ENCODE measurements around the gene MAP1B. TPM values are rescaled to one million over a fixed set of nuclear protein-coding genes. Genes with fewer than 3 reads are reported as not detected.

MAP1B gene
- total and polyA plus RNA-seq, 9 of the 15 experiments (the other 6 are each of a cell fraction or from before 2014, with no cell fraction given): 5.2 to 66.1 (median 17.3) TPM

GRCh38 chr5:72167257-72167656 is 60.0 kb downstream of the MAP1B start:
- Histone ChIP-seq H3K27me3 (ENCODE audit: control insufficient read depth in 2 of 2, insufficient read depth in 2 of 2, low read length in 2 of 2) (no peaks in the 10 kb centered on the region), H2AFZ (ENCODE audit: low read depth, low read length) (no peak overlapping the region), H3K9ac (ENCODE audit: insufficient read depth in 1 of 2, low read depth in 2 of 2, low read length in 2 of 2) (0 out of 4 replicates have a peak overlapping the region, but pooled peaks of 1 of the 2 experiments have one; percentile 21), H3K79me2 (ENCODE audit: control insufficient read depth, insufficient read depth, low read length) (peaks cover 5% of the 10 kb centered on the region; the same call in 1 of the 3 replicates), H4K20me1 (replicated peaks; ENCODE audit: control insufficient read depth, insufficient read depth, low read length) (0 out of 2 replicates have a peak, but pooled peaks cover 5% of the 10 kb centered on the region), H3K9me3 (replicated peaks; ENCODE audit: control insufficient read depth, insufficient read depth, low read depth, low read length) (no peaks in the 10 kb centered on the region), H3K4me2 (ENCODE audit: insufficient read depth, low read length) (0 out of 2 replicates have a peak overlapping the region, but pooled peaks have one; percentile 77), H3K36me3 (ENCODE audit: control insufficient read depth, insufficient read depth, low read length) (peaks cover 9% of the 10 kb centered on the region; the same call in 2 of the 3 replicates), H3K4me3 (no peak overlapping the region), H3K4me1 (replicated peaks in 1 of 2; ENCODE audit: control insufficient read depth in 2 of 2, insufficient read depth in 2 of 2, low read length in 2 of 2) (peaks cover 13 to 22% of the 10 kb centered on the region in 2 experiments; a peak in 4 of 5 replicates), H3K27ac (ENCODE audit: extremely low read depth, low read depth, low read length) (no peak overlapping the region), H3K9me1 (ENCODE audit: control insufficient read depth, insufficient read depth, low read length) (no peaks in the 10 kb centered on the region)
- in situ Hi-C loops (cut with MboI) (no loop called here), intact Hi-C loops (cut with micrococcal nuclease) (no loop called here)
- ATAC-seq: no peak
- FAIRE-seq: no peak
- ChIA-PET POLR2A (interaction anchor here (2.0 kb wide), 1 partner anchor 21 kb away, joined by 6 read pairs; no protein-coding TSS in a partner anchor), CTCF (ENCODE audit: low intra/inter-chr PET ratio) (no interaction called here)
- DNase-seq (ENCODE audit: extremely low read depth in 1 of 4, low spot score in 3 of 4): no peak
- no peak for TF ChIP-seq MEF2D (tag; conservative IDR thresholded peaks at IDR 0.05; ENCODE audit: low read depth)
- no peak for TF ChIP-seq NKRF (IDR thresholded peaks at IDR 0.05; ENCODE audit: borderline replicate concordance)
- TF ChIP-seq CREBBP (IDR thresholded peaks at IDR 0.05; ENCODE audit: low read depth, low read length): no peak
- TF ChIP-seq ETV6 (IDR thresholded peaks at IDR 0.05; ENCODE audit: borderline replicate concordance in 1 of 2, low read depth in 2 of 2, low read length in 1 of 2): no peak
- no peak for TF ChIP-seq ETV6 (CRISPR knock-in tag; IDR thresholded peaks at IDR 0.05; ENCODE audit: borderline replicate concordance)
- TF ChIP-seq ZNF121 (CRISPR knock-in tag; conservative IDR thresholded peaks at IDR 0.05): no peak
- TF ChIP-seq XRCC5 (IDR thresholded peaks at IDR 0.05; ENCODE audit: low read depth, low read length): no peak
- TF ChIP-seq SIX5 (IDR thresholded peaks at IDR 0.05; ENCODE audit: borderline replicate concordance in 1 of 2, insufficient read depth in 1 of 2, low read depth in 1 of 2, low read length in 2 of 2): no peak
- no peak for TF ChIP-seq ZNF785 (CRISPR knock-in tag; IDR thresholded peaks at IDR 0.05)
- no peak for TF ChIP-seq HNRNPH1 (optimal IDR thresholded peaks at IDR 0.05; ENCODE audit: low read depth, low read length)
- TF ChIP-seq ATF1 (CRISPR knock-in tag; IDR thresholded peaks at IDR 0.05): no peak
- TF ChIP-seq ATF1 (tag; IDR thresholded peaks at IDR 0.05): no peak
- TF ChIP-seq SMAD1 (IDR thresholded peaks at IDR 0.05; ENCODE audit: low read depth, low read length, partially characterized antibody): no peak
- no peak for TF ChIP-seq MITF (IDR thresholded peaks at IDR 0.05)
- TF ChIP-seq NR2F6 (CRISPR knock-in tag; IDR thresholded peaks at IDR 0.05): no peak
- BruUV-seq (replicated peaks): no TSS peak
- 91% methylated on average over 1 of the region's 1 CpG for WGBS (ENCODE audit: insufficient coverage, low coverage, missing lambda C conversion rate)

Data from K562 (cell line).